Kidney epithelial cell (primary cell): ENCODE data around the gene PKIG. TPM values are rescaled to one million over a fixed set of nuclear protein-coding genes. Genes with fewer than 3 reads are reported as not detected.

Experiments used
- DNase-seq: peaks from one replicate; pipeline ENCODE4 v3.0.0-alpha.2; 2010; ENCODE audit warnings: low read depth
- H3K27me3 ChIP-seq: 2 replicates; pipeline ENCODE4 v1.6.0; 2011; ENCODE audit warnings: low read length; ENCODE audit not compliant: control insufficient read depth, insufficient read depth
- H3K36me3 ChIP-seq: 2 replicates; pipeline ENCODE4 v1.5.1; 2011; ENCODE audit warnings: low read length; ENCODE audit not compliant: control insufficient read depth, insufficient read depth
- H3K4me3 ChIP-seq: 2 replicates; pipeline ENCODE4 v1.5.1; 2011; ENCODE audit warnings: low read depth, mild to moderate bottlenecking, control low read depth, low read length
- total RNA-seq: library from RNA; depleted of rRNA; stranded (reverse); fragments of >200 nt; gene quantifications from 2 replicates; pipeline ENCODE4 v1.2.3, GENCODE V29; 2015
- TF ChIP-seq, protein P1 (sequence below): IDR thresholded peaks from 2 replicates; pipeline ENCODE4 v1.5.1; 2011; ENCODE audit warnings: mild to moderate bottlenecking, moderate library complexity, low read length, control low read depth, inconsistent platforms; ENCODE audit not compliant: insufficient read depth, poor library complexity, severe bottlenecking

The PKIG gene
- total RNA-seq, 1 donor from 2014 or later, result 74.1 TPM

- TF ChIP-seq, protein P1, sequence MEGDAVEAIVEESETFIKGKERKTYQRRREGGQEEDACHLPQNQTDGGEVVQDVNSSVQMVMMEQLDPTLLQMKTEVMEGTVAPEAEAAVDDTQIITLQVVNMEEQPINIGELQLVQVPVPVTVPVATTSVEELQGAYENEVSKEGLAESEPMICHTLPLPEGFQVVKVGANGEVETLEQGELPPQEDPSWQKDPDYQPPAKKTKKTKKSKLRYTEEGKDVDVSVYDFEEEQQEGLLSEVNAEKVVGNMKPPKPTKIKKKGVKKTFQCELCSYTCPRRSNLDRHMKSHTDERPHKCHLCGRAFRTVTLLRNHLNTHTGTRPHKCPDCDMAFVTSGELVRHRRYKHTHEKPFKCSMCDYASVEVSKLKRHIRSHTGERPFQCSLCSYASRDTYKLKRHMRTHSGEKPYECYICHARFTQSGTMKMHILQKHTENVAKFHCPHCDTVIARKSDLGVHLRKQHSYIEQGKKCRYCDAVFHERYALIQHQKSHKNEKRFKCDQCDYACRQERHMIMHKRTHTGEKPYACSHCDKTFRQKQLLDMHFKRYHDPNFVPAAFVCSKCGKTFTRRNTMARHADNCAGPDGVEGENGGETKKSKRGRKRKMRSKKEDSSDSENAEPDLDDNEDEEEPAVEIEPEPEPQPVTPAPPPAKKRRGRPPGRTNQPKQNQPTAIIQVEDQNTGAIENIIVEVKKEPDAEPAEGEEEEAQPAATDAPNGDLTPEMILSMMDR, result no peak
- Histone ChIP-seq H3K27me3 (no peaks in the 10 kb centered on the region), H3K4me3 (no peak overlapping the region), H3K36me3 (no peaks in the 10 kb centered on the region)
- peak; percentile 39 for DNase-seq
Measured at GRCh38 chr20:44572551-44573500, 9.6 kb upstream of the PKIG start.

DNA sequence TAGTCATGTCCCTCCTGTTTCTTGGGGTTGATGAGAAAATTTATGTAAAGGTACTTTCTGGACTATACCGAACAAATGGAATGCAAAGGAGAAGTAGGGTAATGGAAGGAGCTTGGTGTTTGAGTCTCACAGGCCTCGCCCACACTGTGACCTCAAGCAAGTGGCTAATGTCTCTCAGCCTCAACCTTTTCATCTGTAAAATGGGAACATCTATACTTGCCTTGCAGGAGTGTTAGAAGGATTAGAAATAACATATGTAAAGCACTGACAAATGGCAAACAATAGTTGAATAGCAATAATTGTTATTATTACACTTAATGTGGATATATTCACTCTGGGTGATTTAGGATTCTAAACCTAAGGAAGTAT is 8.9 kb upstream of the PKIG start:
- Histone ChIP-seq H3K36me3 (no peaks in the 10 kb centered on the region), H3K4me3 (no peak overlapping the region), H3K27me3 (no peaks in the 10 kb centered on the region)
- no peak for DNase-seq
- TF ChIP-seq, protein P1, result no peak

DNA sequence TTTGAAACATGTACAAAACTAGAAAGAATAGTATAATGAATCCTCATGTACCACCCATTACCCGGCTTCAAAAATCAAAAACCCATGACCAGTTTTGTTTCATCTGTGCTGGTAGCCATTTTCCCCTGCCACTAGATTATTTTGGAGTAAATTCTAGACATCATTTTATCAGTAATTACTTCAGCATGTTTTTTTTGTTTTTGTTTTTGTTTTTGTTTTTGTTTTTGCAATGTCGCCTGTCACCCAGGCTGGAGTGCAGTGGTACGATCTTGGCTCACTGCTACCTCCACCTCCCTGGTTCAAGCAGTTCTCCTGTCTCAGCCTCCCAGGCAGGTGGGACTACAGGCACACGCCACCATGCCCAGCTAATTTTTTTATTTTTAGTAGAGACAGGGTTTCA is 8.0 kb upstream of the PKIG start:
- H3K4me3 ChIP-seq, result no peak overlapping the region
- H3K27me3 ChIP-seq, result no peaks in the 10 kb centered on the region
- TF ChIP-seq, protein P1, result no peak
- H3K36me3 ChIP-seq, result no peaks in the 10 kb centered on the region
- no peak for DNase-seq

DNA sequence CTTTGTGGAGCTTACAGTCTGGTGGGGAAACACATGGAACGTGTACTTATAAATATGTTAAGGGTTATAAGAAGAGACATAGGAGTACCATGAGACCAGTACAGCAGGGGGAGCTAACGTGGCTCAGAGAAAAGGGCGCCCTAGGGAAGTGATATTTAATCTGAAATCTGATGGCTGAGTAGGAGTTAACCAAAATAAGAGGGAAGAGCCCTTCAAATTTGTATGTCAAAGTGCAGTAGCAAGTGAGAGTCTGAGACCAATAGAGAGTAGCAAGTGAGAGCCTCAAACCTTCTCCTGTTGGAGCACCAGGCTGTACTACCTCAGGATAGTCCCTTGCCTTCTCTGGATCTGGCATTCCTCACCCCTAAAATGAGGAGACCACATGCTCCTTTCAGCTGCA is 6.1 kb upstream of the PKIG start:
- no peak for DNase-seq
- TF ChIP-seq, protein P1, result peak; percentile 3
- no peaks in the 10 kb centered on the region for H3K36me3 ChIP-seq
- H3K4me3 ChIP-seq, result no peak overlapping the region
- H3K27me3 ChIP-seq, result no peaks in the 10 kb centered on the region

GRCh38 chr20:44579313-44580081 is 2.9 kb upstream of the PKIG start:
- no peak overlapping the region for H3K4me3 ChIP-seq
- H3K36me3 ChIP-seq, result no peaks in the 10 kb centered on the region
- no peak for DNase-seq
- H3K27me3 ChIP-seq, result no peaks in the 10 kb centered on the region
- TF ChIP-seq, protein P1, result no peak
